B cell (primary cell): Measurements from ENCODE around the gene PM20D2. TPM values are rescaled to one million over a fixed set of nuclear protein-coding genes. Genes with fewer than 3 reads are reported as not detected.

Experiments used
- ATAC-seq: fragments of 200-7000 bp; cut with Tn5 transposase; one replicate; pipeline ENCODE4 v1.10.0; 2021; ENCODE audit warnings: low read depth, mild to moderate bottlenecking, moderate number of reproducible peaks, moderate library complexity
- CTCF ChIA-PET: fragments of 350-600 bp; sonication (Branson Sonifier 250); formaldehyde crosslinking; loops from one replicate; lab custom pipeline; 2021; ENCODE audit warnings: antibody characterized with exemption, inconsistent platforms; lab: Charles Lee
- POLR2A ChIA-PET: fragments of 350-600 bp; sonication (Branson Sonifier 250); formaldehyde crosslinking; loops from one replicate; lab custom pipeline; 2021; ENCODE audit warnings: antibody characterized with exemption; lab: Charles Lee
- DNase-seq: peaks from one replicate; pipeline ENCODE4 v3.0.0; 2013
- H2AFZ ChIP-seq: 2 replicates; pipeline ENCODE4 v1.6.1; 2012; ENCODE audit warnings: mild to moderate bottlenecking, low read depth, low read length; ENCODE audit not compliant: insufficient read depth, poor library complexity, severe bottlenecking
- H3K27ac ChIP-seq, 2 donors: 1 replicate in 1 of 2; 2 replicates in 1 of 2; pipeline ENCODE4 v1.5.1; 2012 to 2013; ENCODE audit warnings: low read length in 2 of 2, mild to moderate bottlenecking in 2 of 2, moderate library complexity in 1 of 2
- H3K27me3 ChIP-seq, 4 experiments: fragments of 200-600 bp in 1 of 4; sonication (generic) in 1 of 4; replicated peaks in 1 of 4; 1 replicate in 2 of 4; 2 replicates in 2 of 4; pipeline versions ENCODE4 v1.6.1 to v1.7.0; 2013 to 2016; ENCODE audit warnings: low read length in 3 of 4, mild to moderate bottlenecking in 2 of 4, mixed read lengths in 1 of 4, moderate library complexity in 1 of 4; ENCODE audit not compliant: insufficient read depth in 4 of 4, control insufficient read depth in 3 of 4; ENCODE audit errors: control extremely low read depth in 1 of 4
- H3K36me3 ChIP-seq, 2 experiments: replicated peaks in 1 of 2; 1 replicate in 1 of 2; 2 replicates in 1 of 2; pipeline versions ENCODE4 v1.6.1 to v1.7.1; 2013; ENCODE audit warnings: low read length in 1 of 2; ENCODE audit not compliant: insufficient read depth in 2 of 2, control insufficient read depth in 1 of 2; ENCODE audit errors: control extremely low read depth in 1 of 2, extremely low read depth in 1 of 2
- H3K4me1 ChIP-seq, 2 donors: fragments of 200-600 bp in 1 of 2; sonication (generic) in 1 of 2; 1 replicate in 1 of 2; 2 replicates in 1 of 2; pipeline versions ENCODE4 v1.5.1 to v1.6.1; 2013 to 2017; ENCODE audit warnings: low read length in 2 of 2; ENCODE audit not compliant: control insufficient read depth in 2 of 2, insufficient read depth in 2 of 2
- H3K4me2 ChIP-seq: replicated peaks from 2 replicates; pipeline ENCODE3; 2012; ENCODE audit warnings: mild to moderate bottlenecking, low read depth, low read length; ENCODE audit not compliant: poor library complexity, severe bottlenecking
- H3K4me3 ChIP-seq, 5 experiments: fragments of 200-600 bp in 1 of 5; sonication (generic) in 1 of 5; 1 replicate in 3 of 5; 2 replicates in 2 of 5; pipeline versions ENCODE4 v1.5.1 to v1.7.0; 2011 to 2016; ENCODE audit warnings: low read length in 4 of 5, mild to moderate bottlenecking in 4 of 5, low read depth in 2 of 5, control low read depth in 1 of 5, moderate library complexity in 1 of 5; ENCODE audit not compliant: insufficient read depth in 1 of 5; ENCODE audit errors: control extremely low read depth in 1 of 5, extremely low read depth in 1 of 5
- H3K79me2 ChIP-seq: fragments of 200-600 bp; sonication (generic); one replicate; pipeline ENCODE4 v1.6.0; 2016; ENCODE audit warnings: low read length; ENCODE audit not compliant: control insufficient read depth, insufficient read depth
- H3K9ac ChIP-seq: fragments of 200-600 bp; sonication (generic); 2 replicates; pipeline ENCODE4 v1.6.1; 2017; ENCODE audit warnings: mild to moderate bottlenecking, low read length, moderate library complexity
- H3K9me3 ChIP-seq, 3 donors: one replicate each; pipeline versions ENCODE4 v1.6.1 to v1.7.1; 2013; ENCODE audit warnings: low read length in 2 of 3; ENCODE audit not compliant: control insufficient read depth in 2 of 3, insufficient read depth in 1 of 3; ENCODE audit errors: control extremely low read depth in 1 of 3
- H4K20me1 ChIP-seq: 2 replicates; pipeline ENCODE4 v1.6.0; 2012; ENCODE audit warnings: mild to moderate bottlenecking, low read length; ENCODE audit not compliant: insufficient read depth, control insufficient read depth, poor library complexity, severe bottlenecking
- H3K27ac Mint-ChIP-seq: one replicate; pipeline ENCODE4 v1.8.0; 2021; ENCODE audit warnings: mixed read lengths
- H3K27me3 Mint-ChIP-seq: one replicate; pipeline ENCODE4 v1.8.0; 2021; ENCODE audit warnings: mixed read lengths
- H3K4me1 Mint-ChIP-seq: one replicate; pipeline ENCODE4 v1.8.0; 2021; ENCODE audit warnings: mixed read lengths
- H3K4me3 Mint-ChIP-seq: one replicate; pipeline ENCODE4 v1.8.0; 2021; ENCODE audit warnings: mixed read lengths
- H3K9me3 Mint-ChIP-seq: one replicate; pipeline ENCODE4 v1.8.0; 2022; ENCODE audit warnings: mixed read lengths; ENCODE audit not compliant: insufficient read depth
- EZH2 ChIP-seq: IDR thresholded peaks from 2 replicates; pipeline ENCODE4 v1.6.1; 2012; ENCODE audit warnings: borderline replicate concordance, low read depth, mild to moderate bottlenecking, moderate library complexity, low read length; ENCODE audit not compliant: insufficient read depth, poor library complexity, severe bottlenecking
- WGBS: methylation state at CpG from one replicate; pipeline ENCODE4 v1.1.5; 2013; ENCODE audit warnings: missing lambda C conversion rate; ENCODE audit not compliant: insufficient coverage; 5-methylcytosine and 5-hydroxymethylcytosine counted together
- intact Hi-C: fragments of 100-400 bp; cut with micrococcal nuclease; formaldehyde crosslinking; loops from one replicate; pipeline ENCODE4 v1.10.0; 2022
- polyA plus RNA-seq: library from polyadenylated mRNA; depleted of rRNA; stranded (reverse); fragments of >200 nt; gene quantifications from 2 replicates; pipeline ENCODE4 v1.2.3, GENCODE V29; 2012
- total RNA-seq, 2 donors: library from RNA; stranded (reverse); fragments of 120-200 nt in 1 of 2; gene quantifications; 1 replicate in 1 of 2; 2 replicates in 1 of 2; pipeline versions ENCODE4 v1.2.3 to v1.2.4, GENCODE V29; 2013 to 2022
- TF ChIP-seq, protein P1 (sequence below): fragments of 200-600 bp; IDR thresholded peaks from one replicate; pipeline ENCODE4 v1.8.0; 2022; ENCODE audit warnings: antibody characterized with exemption, mild to moderate bottlenecking

PM20D2 gene
- total and polyA plus RNA-seq, 2 donors (not counting 1 experiment from before 2014, with no cell fraction given): 7.4 to 16.4 TPM

DNA sequence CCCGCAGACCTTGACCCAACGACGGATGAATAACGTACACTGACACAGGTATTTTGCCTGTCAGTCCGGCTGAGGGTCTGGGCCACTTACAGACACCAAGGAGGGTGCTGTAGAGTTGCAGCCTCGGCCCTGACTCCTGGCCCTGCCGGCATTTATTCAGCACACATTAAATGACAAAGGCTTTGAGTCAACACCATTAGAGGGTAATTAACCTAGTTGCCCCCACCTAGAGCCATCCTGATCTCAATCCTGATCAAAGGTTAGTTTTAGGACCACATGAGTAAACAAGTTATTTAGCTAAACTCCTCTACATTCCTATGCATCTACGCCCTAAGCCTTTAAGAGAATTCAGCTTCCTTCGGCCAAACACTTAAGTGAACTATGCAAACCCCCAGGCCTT lies 11.9 kb upstream of the PM20D2 start:
- H3K27me3 ChIP-seq: no peaks in the 10 kb centered on the region
- no peaks in the 10 kb centered on the region for H3K79me2 ChIP-seq
- H3K9me3 ChIP-seq: no peaks in the 10 kb centered on the region
- intact Hi-C loops: no loop called here
- POLR2A ChIA-PET: no interaction called here
- Mint-ChIP-seq H3K4me3 (no peak overlapping the region), H3K27ac (no peak overlapping the region), H3K9me3 (peaks cover 2% of the 10 kb centered on the region), H3K27me3 (no peaks in the 10 kb centered on the region), H3K4me1 (no peaks in the 10 kb centered on the region)
- H3K4me1 ChIP-seq: no peaks in the 10 kb centered on the region
- no peak overlapping the region for H3K27ac ChIP-seq
- no peak for TF ChIP-seq EZH2
- TF ChIP-seq, protein P1, sequence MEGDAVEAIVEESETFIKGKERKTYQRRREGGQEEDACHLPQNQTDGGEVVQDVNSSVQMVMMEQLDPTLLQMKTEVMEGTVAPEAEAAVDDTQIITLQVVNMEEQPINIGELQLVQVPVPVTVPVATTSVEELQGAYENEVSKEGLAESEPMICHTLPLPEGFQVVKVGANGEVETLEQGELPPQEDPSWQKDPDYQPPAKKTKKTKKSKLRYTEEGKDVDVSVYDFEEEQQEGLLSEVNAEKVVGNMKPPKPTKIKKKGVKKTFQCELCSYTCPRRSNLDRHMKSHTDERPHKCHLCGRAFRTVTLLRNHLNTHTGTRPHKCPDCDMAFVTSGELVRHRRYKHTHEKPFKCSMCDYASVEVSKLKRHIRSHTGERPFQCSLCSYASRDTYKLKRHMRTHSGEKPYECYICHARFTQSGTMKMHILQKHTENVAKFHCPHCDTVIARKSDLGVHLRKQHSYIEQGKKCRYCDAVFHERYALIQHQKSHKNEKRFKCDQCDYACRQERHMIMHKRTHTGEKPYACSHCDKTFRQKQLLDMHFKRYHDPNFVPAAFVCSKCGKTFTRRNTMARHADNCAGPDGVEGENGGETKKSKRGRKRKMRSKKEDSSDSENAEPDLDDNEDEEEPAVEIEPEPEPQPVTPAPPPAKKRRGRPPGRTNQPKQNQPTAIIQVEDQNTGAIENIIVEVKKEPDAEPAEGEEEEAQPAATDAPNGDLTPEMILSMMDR: no peak
- H2AFZ ChIP-seq: no peak overlapping the region
- WGBS: 95% methylated on average over 7 of the region's 9 CpGs
- no peak overlapping the region for H3K4me3 ChIP-seq
- no peak for DNase-seq
- H3K36me3 ChIP-seq: no peaks in the 10 kb centered on the region
- CTCF ChIA-PET: interaction anchor here (0.6 to 1.2 kb wide), 2 partner anchors 56 to 85 kb away, joined by 3 read pairs; no protein-coding TSS in a partner anchor
- no peaks in the 10 kb centered on the region for H4K20me1 ChIP-seq
- no peak overlapping the region for H3K9ac ChIP-seq
- H3K4me2 ChIP-seq: no peak overlapping the region
- ATAC-seq: no peak

DNA sequence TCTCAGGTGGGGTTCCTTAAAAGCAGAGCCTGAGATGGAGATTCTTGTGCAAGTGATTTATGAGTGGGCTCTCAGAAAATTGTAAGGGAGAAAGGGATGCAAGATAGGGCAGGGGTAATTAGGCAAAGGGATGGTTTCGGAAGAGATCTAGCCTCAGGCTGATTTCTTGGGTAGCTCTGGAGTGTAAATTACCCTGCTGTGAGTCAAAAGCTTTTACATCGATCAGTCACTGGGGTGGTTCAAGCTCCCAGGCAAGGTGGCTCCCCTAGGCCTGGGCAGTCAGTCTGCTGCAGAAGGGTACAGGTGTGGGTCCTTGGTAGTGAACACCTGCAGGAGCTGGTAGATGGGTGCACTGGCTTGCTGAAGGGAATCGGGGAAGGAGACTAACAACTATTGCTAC lies 11.1 kb upstream of the PM20D2 start:
- 94% methylated on average over 2 of the region's 3 CpGs for WGBS
- TF ChIP-seq, protein P1: no peak
- no peak for TF ChIP-seq EZH2
- Histone ChIP-seq H2AFZ (no peak overlapping the region), H3K4me1 (no peaks in the 10 kb centered on the region), H3K36me3 (no peaks in the 10 kb centered on the region), H3K4me2 (no peak overlapping the region), H3K4me3 (no peak overlapping the region), H3K79me2 (no peaks in the 10 kb centered on the region), H3K9me3 (no peaks in the 10 kb centered on the region), H3K27me3 (no peaks in the 10 kb centered on the region), H3K9ac (no peak overlapping the region), H4K20me1 (no peaks in the 10 kb centered on the region), H3K27ac (no peak overlapping the region)
- ChIA-PET CTCF (interaction anchor here (1.2 to 1.6 kb wide), 2 partner anchors 10 to 84 kb away, joined by 3 to 4 read pairs; no protein-coding TSS in a partner anchor), POLR2A (no interaction called here)
- Mint-ChIP-seq H3K9me3 (no peaks in the 10 kb centered on the region), H3K27ac (no peak overlapping the region), H3K27me3 (no peaks in the 10 kb centered on the region), H3K4me3 (no peak overlapping the region), H3K4me1 (no peaks in the 10 kb centered on the region)
- intact Hi-C loops: no loop called here
- ATAC-seq (no peak), DNase-seq (no peak)
